AG04449 (cell line): ENCODE measurements around the gene CD52.
A peak's percentile ranks its signal among the peaks of the same experiment; 100 is the strongest.
"Not testable (repeated sequence)": the region's sequence is repeated elsewhere in the genome, so short reads cannot be mapped to it uniquely, and the experiment has no call there.

ENCODE experiments used
- CTCF ChIA-PET: fragments of 350-600 bp; formaldehyde crosslinking; extraction: SDS; loops from one replicate; lab custom pipeline; 2021; ENCODE audit warnings: antibody characterized with exemption; lab: Yijun Ruan, JAX
- POLR2A ChIA-PET: fragments of 400-600, 350-600 bp; formaldehyde crosslinking; extraction: SDS; loops from one replicate; lab custom pipeline; 2020; ENCODE audit warnings: antibody characterized with exemption, inconsistent platforms; lab: Yijun Ruan, JAX
- DNase-seq: peaks from one replicate; pipeline ENCODE4 v3.0.0-alpha.2; 2010; ENCODE audit warnings: low read depth, low spot score
- H3K4me3 ChIP-seq: 2 replicates; pipeline ENCODE4 v1.5.1; 2011; ENCODE audit warnings: low read depth, mild to moderate bottlenecking, control low read depth, low read length
- CTCF ChIP-seq: IDR thresholded peaks from one replicate; pipeline ENCODE4 v1.5.1; 2011; ENCODE audit warnings: mild to moderate bottlenecking, moderate library complexity, low read length, control low read depth, inconsistent platforms; ENCODE audit not compliant: insufficient read depth; ENCODE audit errors: missing control alignments

CD52 gene

GRCh38 chr1:26330276-26330675, 12.5 kb downstream of the CD52 start:
- POLR2A ChIA-PET = no interaction called here
- H3K4me3 ChIP-seq = no peak overlapping the region
- no peak for TF ChIP-seq CTCF
- no peak for DNase-seq
- CTCF ChIA-PET = interaction anchor here (1.8 to 4.2 kb wide), 2 partner anchors 8 to 34 kb away, joined by 7 to 37 read pairs; no protein-coding TSS in a partner anchor

GRCh38 chr1:26333312-26333711, 15.6 kb downstream of the CD52 start:
- DNase-seq, POLR2A ChIA-PET, H3K4me3 ChIP-seq: not testable (repeated sequence)
- CTCF ChIA-PET = interaction anchor here (0.7 to 4.2 kb wide), 5 partner anchors 9 to 58 kb away, joined by 3 to 37 read pairs (median 4); no protein-coding TSS in a partner anchor

- no peak for TF ChIP-seq CTCF
- DNase-seq = no peak
- peak overlapping the region; percentile 60 for H3K4me3 ChIP-seq
- CTCF ChIA-PET = interaction anchor here (1.0 to 3.0 kb wide), 7 partner anchors 14 to 163 kb away, joined by 3 to 10 read pairs (median 4); no protein-coding TSS in a partner anchor
- POLR2A ChIA-PET = interaction anchor here (0.6 kb wide), 1 partner anchor 65 kb away, joined by 3 read pairs; no protein-coding TSS in a partner anchor
Observed at GRCh38 chr1:26335774-26336476, 18.2 kb downstream of the CD52 start.

GRCh38 chr1:26336477-26337205, 18.9 kb downstream of the CD52 start:
- H3K4me3 ChIP-seq = peak overlapping the region; percentile 60
- no peak for DNase-seq
- POLR2A ChIA-PET = interaction anchor here (0.6 kb wide), 1 partner anchor 64 kb away, joined by 3 read pairs; no protein-coding TSS in a partner anchor
- no peak for TF ChIP-seq CTCF
- CTCF ChIA-PET = interaction anchor here (1.1 to 1.5 kb wide), 4 partner anchors 15 to 79 kb away, joined by 3 to 6 read pairs (median 4); no protein-coding TSS in a partner anchor

GRCh38 chr1:26337206-26337535, 19.4 kb downstream of the CD52 start:
- no peak for DNase-seq
- CTCF ChIA-PET = interaction anchor here (1.3 to 2.4 kb wide), 3 partner anchors 16 to 78 kb away, joined by 4 to 9 read pairs (median 5); no protein-coding TSS in a partner anchor
- POLR2A ChIA-PET = no interaction called here
- no peak overlapping the region for H3K4me3 ChIP-seq
- no peak for TF ChIP-seq CTCF

GRCh38 chr1:26337625-26338024, 19.9 kb downstream of the CD52 start:
- ChIA-PET CTCF (interaction anchor here (1.2 to 2.4 kb wide), 5 partner anchors 11 to 78 kb away, joined by 3 to 9 read pairs (median 4); no protein-coding TSS in a partner anchor), POLR2A (no interaction called here)

More at GRCh38 chr1:26337625-26338024, 19.9 kb downstream of the CD52 start:
- H3K4me3 ChIP-seq = no peak overlapping the region
- TF ChIP-seq CTCF = no peak
- DNase-seq = no peak
